Dermis microvascular lymphatic vessel endothelial cell (primary cell): ENCODE results near the gene HSP90AA1. TPM values are rescaled to one million over a fixed set of nuclear protein-coding genes. Genes with fewer than 3 reads are reported as not detected.
"Not testable (repeated sequence)": the region's sequence is repeated elsewhere in the genome, so short reads cannot be mapped to it uniquely, and the experiment has no call there.

Experiments used
- DNase-seq, 2 donors: peaks; one replicate each; pipeline versions ENCODE4 v3.0.0 to v3.0.0-alpha.2; 2010; ENCODE audit warnings: low read depth in 2 of 2
- total RNA-seq: library from RNA; depleted of rRNA; stranded (reverse); fragments of >200 nt; gene quantifications from 2 replicates; pipeline ENCODE4 v1.2.1, GENCODE V29; 2014

HSP90AA1 gene
- total RNA-seq, 1 donor from 2014 or later = 261 TPM

DNA sequence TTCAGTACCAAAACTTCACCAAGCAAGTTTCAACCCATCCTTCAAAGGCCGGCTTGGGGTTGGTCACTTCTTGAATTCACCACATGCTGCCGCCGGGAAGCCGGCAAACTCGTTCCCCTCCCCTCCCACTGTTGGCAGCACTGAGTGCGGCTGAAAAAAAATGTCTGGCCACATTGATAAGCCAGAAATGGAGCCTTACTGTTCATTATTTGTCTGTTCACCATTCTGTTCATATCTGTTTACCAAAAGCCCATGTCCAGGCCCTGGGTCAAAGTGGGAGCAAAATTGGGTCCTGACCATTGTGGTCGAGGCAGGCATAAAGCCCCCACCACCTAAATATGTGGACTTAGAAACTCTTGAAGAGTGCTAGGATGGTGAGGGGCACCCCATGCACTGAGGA is 7.3 kb upstream of the HSP90AA1 start:
- DNase-seq = no peak

DNA sequence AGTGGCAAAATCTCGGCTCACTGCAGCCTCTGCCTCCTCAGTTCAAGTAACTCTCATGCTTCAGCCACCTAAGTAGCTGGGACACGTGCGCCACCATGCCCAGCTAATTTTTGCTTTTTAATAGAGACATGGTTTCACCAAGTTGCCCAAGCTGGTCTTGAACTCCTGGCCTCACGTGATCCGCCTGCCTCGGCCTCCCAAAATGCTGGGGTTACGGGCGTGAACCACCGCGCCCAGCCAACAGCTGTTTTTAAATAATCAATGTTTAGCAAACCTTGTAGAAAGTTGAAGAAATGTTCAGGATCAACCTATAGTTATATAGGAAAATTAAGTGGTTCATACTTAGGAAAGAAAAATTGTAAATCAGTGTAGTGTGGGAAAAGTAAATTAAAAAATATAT is 6.0 kb upstream of the HSP90AA1 start:
- DNase-seq = no peak

DNA sequence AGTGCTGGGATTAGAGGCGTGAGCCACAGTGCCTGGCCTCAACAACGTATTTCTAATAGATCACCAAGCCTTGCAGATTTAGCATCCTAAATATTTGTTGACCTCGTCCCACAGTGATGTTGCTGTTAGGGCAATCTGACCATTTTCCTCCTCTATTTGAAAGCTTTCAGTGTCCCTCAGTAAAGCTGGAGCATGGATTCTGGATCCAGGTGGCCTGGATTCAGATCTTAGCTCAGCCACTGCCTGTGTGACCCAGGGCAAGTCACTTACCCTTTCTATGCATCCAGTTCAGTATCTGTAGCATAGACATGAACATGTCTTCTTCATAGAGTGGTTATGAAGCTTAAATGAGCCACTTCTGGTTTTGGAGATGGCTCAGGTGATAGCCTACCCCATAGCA is 3.9 kb upstream of the HSP90AA1 start:
- no peak for DNase-seq

DNA sequence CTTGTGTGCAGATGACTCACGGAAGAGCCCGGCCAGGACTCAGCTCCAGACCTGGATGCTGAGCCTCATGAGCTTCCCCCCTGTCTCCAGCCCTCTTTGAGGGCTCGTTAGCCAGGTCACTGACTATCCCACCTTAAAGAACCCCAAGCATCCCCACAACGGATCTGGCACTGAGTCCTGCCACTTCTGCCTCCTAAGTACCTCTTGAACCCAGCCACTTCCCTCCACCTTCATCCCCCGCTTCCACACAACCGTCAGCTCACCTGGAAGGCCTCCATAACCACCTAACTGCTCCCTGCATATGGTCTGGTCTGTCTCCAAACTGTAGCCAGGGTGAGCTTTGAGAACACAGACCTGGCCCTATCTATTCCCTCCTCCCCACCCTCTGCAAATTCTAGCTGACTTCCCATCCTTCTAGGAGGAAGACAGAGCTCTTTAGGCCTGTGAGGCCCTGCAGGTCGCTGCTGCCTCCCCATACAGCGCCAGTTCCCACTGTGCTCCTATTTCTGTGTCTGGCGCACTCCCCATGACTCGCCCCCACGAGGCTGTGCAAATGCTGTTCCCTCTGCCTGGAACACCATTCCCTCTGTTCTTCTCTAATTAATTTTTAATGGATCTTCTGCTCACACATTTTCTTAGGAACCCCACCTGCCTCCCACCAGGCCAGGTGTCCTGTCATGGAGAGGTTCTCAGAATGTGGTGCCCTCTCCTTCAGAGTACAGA is 2.9 kb upstream of the HSP90AA1 start:
- no peak for DNase-seq

DNA sequence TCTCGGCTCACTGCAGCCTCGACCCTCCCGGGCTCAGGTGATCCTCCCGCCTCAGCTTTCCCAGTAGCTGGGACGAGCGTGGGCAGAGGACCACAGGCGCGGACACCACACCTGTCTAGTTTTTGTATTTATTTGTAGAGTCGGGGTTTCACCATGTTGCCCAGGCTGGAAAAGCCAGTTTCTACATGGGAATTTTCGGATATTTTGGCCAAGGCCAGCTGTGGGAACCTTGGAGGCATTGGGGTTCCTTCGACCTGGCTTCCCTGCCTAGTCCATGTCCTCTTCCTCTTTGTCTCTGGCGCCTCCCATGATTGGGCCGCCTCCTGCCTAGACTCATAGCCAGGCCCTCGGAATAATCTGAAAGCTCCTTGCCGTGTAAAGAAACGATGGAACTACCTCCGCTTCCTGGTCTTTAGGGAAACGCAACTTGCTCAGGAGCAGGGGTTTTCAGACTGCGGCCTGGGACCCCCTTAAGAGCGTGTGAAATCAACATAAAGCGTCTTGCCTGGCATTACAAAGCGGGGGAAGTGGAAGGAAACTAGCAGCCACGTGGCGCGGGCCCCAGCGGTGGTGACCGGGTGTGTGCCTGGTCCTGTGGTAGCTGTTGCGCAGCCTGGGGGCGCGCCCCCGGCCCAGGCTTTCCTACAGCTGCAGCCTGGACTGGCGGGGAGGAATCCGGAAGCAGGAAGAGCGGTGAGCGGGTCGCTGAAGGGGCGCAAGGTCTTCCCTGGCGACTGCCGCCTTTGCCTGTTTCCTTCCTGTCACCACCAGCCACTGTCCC is 1.4 kb upstream of the HSP90AA1 start:
- DNase-seq = peak; percentile 62 to 63

DNA sequence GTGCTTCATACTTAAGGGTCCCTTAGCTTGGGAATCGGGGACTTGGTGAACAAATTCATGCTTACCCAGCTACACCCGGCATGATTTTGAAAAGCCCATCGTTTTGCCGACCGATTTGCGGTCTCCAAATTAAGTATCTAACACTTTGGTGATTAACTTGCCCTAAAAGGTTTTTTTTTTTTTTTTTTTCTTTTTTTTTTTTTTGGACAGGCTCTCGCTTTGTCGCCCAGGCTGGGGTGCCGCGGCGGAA is 843 bp upstream of the HSP90AA1 start:
- no peak for DNase-seq

DNA sequence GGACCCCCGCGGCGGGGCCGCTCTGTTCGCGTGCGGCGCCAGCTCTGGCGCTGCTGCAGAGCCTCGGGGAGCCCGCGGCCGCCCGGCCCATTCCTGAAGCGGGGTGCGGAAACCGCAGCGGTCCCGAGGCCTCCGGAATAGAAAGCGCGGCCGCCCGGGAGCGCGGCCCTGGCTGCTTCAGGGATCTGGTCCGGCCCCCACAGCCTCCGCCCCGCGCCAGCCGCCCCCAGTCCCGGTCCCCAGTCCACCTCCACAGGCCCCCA is 204 bp downstream of the HSP90AA1 start:
- DNase-seq = no peak

DNA sequence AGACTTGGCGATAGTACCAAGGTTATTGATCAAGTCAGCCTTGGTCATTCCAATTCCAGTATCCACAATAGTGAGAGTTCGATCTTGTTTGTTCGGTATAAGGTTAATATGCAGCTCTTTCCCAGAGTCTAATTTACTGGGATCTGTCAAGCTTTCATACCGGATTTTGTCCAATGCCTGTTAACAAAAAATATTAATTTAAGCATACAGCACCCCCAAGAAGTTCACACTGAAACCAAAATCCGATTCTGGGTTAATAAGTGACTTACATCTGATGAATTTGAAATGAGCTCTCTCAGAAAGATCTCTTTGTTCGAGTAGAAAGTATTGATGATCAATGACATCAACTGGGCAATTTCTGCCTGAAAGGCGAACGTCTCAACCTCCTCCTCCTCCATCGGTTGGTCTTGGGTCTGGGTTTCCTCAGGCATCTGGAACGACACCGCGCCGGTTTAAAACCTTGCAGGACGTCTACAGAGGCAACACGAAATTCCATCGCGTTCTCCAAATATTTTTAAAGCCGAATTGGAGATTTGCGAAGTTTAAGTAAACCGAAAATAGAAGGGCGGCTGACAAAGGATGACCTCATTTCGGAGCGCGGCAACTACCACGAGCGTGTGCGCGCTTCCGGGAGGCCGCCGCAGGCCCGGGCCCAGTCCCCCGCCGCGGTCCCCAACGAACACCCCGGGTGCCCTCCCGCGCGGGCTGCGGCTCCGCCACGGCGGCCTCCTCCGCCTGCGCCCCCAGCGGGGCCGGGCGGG is 716 bp downstream of the HSP90AA1 start:
- peak; percentile 46 to 63 for DNase-seq

DNA sequence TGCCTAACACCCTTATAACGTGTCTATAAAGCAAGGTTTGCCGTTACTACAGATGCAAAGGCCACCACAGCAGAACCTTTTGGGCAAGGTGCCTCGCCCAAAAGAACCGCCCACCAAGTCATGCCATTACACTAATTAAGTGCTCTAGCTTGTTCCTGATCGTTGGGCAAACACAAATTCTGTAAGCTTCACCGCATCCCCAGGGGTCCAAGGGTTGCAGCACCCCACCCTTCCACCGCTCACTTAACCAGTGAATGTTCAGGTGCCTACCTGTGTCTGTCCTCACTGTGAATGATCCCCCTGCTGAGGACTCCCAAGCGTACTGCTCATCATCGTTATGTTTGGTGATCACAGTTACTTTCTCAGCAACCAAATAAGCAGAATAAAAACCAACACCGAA is 1.4 kb downstream of the HSP90AA1 start:
- no peak for DNase-seq

DNA sequence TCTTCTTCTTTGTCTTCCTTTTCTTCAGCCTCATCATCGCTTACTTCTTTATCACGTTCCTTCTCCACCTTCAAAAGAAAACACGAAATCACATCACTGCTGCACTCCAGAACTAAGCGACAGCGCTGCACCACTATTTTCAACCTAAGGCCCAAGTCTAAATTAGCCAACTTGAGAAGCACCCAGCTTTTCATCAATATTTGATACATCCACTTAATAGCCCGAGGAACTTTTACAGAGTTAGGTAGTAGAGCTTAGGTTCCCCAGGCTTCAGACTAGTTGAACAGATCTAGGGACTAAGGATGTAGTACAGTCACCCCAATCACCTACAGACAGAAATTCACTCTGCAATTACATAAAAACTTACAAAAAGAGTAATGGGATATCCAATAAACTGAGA is 1.9 kb downstream of the HSP90AA1 start:
- DNase-seq = no peak

DNA sequence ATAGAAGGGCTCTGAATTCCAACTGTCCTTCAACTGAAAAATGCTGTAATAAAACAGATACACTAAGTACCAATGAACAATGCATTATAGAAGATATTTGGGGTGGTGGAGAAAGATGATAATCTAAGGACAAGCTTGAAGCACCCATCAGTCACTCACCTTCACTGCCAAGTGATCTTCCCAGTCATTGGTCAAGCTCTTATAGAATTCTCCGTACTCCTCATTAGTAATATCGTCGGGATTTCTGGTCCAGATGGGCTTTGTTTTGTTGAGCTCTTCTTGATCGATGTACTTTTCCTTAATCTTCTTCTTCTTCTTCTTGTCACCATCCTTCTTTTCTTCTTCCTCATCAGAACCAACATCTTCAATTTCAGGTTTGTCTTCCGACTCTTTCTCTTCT is 2.3 kb downstream of the HSP90AA1 start:
- DNase-seq = not testable (repeated sequence)

DNA sequence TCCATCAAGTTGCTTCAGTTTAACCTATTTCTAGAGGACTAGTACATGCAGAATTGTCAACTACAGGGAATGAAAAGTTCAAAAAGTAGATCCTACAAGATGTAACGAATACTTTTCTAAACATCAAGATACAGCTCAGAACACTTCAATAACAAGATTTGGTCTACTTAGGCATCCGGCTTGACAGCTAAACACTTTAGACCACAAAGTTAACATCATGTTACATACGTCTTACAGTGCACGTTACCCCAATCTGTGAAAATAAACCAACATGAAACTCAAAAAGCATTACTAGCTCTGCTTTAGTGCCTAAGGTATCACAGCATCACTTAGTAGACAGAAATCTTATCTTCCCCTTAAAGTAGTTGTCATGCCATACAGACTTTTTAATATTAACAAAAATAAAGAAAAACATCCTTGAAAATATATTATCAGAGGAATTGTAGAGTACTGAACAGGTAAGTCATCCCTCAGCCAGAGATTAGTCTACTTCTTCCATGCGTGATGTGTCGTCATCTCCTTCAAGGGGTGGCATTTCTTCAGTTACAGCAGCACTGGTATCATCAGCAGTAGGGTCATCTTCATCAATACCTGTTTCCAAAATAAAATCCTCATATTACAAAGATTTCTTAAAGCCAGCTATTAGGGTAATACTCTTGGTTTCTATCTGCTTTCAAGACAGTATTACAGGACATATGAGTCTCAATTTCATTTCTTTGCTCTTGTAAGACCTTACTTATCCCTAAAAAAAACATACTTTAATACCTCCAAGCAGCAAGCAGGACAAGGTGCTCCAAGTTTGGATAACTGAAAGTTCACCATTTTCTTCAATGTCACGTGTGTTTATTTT is 5.4 kb downstream of the HSP90AA1 start:
- no peak for DNase-seq

DNA sequence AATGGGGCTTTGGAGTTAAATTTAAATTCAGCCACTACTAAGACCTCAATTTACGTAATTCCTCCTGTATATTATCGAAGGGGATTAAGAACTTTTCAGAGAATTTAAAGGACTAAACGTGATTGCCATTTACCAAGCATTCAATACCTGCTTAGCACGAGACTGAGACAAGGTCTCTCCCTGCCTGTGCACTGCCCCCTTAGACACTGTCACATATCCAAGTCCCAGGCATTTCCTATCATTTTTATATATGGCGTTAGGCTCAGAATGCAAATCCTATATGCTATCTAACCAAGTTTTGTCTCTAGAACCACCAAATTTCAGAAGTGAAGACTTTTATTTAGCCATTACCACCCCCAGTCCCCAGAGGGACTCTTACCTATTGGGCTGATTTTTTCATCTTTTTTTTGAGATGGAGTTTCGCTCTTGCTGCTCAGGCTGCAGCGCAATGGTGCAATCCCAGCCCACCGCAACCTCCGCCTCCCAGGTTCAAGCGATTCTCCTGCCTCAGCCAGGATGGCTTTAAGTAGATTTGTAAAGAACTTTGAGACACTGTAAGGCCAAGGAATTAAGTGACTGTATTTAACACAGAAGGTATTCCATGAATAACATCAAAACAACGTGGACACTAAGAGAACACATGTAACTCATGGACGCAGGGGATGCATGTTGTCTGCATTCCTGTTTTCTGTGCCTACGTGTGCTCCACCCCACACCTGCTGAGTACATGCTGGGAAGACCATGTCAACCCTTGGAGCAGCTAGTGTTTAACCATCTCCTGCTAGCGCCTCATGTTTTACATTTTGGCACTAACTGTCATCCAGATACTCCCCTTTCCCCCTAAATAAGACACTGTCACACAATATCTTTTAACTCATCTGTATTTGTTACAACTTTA is 6.4 kb downstream of the HSP90AA1 start:
- DNase-seq = no peak

DNA sequence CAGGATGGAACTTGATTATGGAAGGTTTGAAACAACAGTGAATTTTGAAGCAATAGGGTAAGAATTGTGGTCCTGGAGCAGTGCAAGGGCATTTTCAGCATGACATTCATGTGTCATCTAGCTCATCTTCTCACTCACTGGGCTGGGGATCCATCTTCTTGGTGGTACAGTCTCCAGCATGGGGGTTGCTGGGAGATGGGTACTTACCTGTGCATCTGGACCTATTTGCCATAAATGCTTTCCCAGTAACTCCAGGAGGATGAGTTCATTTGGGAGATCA is 7.2 kb downstream of the HSP90AA1 start:
- no peak for DNase-seq

DNA sequence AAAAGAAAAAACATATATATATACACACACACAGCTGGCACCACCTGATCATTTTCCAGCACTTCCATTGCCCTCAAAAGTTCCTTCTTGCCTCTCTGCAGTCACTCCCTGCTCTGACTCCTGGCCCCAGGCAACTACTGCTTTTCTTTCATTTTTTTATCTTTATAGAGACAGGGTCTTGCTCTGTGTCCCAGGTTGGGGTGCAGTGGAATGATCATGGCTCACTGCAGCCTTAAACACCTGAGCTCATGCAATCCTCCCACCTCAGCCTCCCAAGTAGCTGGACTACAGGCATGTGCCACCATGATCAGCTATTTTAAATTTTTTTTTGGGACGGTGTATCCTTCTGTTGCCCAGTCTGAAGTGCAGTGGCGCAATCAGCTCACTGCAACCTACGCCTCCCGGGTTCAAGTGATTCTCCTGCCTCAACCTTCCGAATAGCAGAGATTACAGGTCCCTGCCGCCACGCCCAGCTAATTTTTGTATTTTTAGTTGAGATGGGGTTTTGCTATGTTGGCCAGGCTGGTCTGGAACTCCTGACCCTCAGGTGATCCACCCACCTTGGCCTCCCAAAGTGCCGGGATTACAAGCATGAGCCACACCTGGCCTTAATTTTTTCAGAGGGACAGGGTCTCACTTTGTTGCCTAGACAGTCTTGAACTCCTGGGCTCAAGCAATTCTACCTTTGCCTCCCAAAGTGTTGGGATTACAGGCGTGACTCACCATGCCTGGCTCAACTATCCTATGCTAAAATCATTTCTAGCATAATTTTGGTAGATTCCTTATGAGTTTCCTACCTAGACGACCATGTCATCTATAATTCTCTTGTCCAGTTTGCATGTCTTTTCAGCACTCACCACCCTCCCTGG is 7.8 kb downstream of the HSP90AA1 start:
- no peak for DNase-seq

DNA sequence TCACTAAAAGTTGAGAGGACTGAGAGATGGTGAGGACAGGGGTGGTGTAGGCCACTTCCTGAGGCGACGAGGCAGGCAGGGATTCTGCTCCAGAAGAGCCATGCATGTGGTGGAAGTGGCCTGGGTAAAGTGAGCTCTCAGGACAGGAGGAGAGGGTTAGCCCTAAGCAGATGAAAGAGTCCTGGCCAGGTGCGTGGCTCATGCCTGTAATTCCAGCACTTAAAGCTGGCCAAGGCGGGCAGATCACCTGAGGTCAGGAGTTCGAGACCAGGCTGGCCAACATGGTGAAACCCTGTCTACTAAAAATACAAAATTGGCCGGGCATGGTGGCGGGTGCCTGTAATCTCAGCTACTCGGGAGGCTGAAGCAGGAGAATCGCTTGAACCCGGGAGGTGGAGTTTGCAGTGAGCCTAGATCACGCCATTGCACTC is 8.5 kb downstream of the HSP90AA1 start:
- not testable (repeated sequence) for DNase-seq

DNA sequence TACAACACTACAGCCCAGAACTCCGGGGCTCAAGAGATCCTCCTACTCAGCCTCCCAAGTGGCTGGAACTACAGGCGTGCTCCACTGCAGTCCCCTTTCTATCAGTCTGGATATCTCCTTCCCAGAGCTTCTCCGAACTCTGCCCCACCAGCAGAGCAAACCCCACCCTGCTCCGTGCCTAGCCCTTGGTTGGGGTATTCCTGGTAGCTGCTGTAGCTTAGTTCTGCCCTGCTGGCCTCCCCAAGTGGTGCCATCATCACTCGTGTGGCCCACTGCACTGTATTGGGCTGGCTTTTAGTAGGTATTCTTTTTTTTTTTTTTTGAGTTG is 9.5 kb downstream of the HSP90AA1 start:
- no peak for DNase-seq

DNA sequence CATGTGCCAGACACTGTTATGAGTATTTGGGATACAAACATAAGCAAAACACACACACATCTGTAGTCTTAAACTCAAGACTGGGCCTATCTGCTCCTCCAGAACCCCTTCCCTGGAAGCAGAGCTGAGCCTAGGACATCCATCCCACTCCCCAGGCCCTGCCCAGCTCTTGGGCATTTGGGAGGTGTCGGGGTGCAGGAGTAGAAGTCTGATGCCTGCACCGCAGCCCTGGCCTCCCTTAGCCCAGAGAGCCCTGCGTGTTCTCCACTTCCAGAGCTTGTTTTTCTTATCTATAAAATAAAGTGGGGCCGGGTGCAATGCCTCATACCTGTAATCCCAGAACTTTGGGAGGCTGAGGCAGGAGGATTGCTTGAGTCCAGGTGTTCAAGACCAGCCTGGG is 11.7 kb downstream of the HSP90AA1 start:
- DNase-seq = no peak

DNA sequence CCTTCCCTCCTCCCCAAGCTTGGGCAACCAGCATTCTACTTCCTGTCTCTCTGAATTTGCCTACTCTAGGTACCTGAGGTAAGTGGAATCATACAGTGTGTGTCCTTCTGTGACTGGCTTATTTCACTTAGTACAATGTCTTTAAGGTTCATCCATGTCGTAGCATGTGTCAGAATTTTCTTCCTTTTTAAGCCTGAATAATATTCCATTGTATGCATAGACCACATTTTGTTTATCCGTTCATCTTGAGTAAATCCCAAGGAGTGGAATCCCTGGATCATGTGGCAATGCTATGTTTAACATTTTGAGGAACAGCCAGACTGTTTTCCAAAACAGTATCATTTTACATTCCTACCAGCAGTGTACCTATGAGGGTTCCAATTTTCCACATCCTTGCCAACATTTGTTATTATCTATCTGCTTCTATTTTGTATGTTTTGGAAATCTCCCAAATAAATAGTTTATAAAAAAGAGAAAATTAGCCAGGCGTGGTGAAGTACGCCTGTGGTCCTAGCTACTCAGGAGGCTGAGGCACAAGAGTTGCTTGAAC is 12.4 kb downstream of the HSP90AA1 start:
- DNase-seq = peak; percentile 20 to 55
